GM23248 (cell line): ENCODE measurements around the gene CENPT.

Experiments used
- EZH2 ChIP-seq: fragments of 200-600 bp; sonication (generic); IDR thresholded peaks from 2 replicates; pipeline ENCODE4 v1.6.1; 2018; ENCODE audit warnings: antibody characterized with exemption, mild to moderate bottlenecking; ENCODE audit not compliant: insufficient read depth, poor library complexity, severe bottlenecking
- EZH2phosphoT487 ChIP-seq: fragments of 200-600 bp; sonication (generic); IDR thresholded peaks from 2 replicates; pipeline ENCODE4 v1.6.1; 2018; ENCODE audit warnings: antibody characterized with exemption, moderate library complexity, mild to moderate bottlenecking, low read depth; ENCODE audit not compliant: insufficient read depth

DNA sequence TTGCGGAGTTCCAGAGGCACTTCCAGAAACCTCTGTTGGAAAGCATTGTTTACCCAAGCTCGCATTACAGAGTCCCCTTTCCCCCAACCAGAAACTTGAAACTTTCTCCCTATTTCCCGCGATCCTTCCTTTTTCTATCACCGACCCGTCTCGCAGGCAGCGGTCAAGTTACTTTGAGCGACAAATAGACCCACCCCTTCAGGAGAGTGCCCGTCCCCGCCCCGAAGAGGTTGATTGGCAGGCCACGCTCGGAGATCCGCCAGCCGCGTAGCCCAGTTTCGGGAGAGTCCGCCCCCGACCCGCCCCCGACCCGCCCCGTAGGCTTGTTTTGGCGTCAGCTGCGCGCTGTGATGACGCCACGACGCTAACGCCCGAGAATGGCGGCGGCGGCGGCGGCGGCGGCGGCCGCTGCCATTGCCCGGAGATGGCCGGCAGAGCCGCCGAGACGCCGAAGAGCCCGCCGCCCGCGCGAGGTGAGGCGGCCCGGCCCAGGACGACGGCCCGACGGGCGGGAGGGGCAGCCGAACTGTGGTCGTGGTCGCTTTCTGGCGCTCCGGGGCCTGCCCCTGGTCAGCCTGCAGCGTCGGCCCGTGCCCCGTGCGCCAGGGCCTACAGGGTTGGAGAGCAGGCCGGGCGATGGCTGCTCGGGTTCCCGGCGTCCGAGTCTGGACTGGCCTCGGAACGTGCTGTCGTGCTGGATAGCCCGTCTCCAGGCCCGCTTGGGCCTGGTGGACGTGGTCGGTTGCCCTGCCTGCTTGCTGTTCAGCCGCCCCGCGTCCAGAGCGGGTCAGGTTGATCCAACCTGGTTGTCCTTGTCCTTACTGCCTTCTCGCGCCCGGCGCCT is 45.6 kb upstream of the CENPT start, which contains the start of gene PSKH1:
- no peak for TF ChIP-seq EZH2
- no peak for TF ChIP-seq EZH2phosphoT487
